ENCODE data around the gene AHDC1.

Gene AHDC1

DNA sequence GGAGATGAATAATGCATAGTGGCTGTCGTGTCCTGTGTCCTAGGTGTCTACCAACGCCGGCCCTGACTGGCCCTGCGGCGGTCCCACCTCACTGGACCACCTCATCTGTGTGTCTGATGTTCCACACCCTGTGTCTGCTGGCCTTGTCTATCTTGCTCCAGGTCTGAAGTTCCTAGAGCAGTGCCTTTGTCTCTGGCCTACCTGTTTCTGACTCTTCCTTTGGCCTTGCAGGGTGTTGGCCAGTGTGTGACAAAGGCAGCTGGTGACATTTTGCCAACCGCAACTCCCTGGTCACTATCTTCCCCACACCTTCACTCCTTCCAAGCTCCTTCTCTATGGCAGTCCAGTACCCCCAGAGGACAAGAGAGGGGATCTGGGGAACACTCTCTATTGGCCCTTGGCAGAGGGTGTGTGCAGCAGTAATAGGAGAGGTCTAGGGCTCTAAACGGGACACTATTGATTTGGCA is 1.4 kb upstream of the AHDC1 start:
- H3K4me3 ChIP-seq (replicated peaks in 1 of 2; ENCODE audit: low read depth in 2 of 2, low read length in 2 of 2): no peak overlapping the region
- TF ChIP-seq, protein P1, sequence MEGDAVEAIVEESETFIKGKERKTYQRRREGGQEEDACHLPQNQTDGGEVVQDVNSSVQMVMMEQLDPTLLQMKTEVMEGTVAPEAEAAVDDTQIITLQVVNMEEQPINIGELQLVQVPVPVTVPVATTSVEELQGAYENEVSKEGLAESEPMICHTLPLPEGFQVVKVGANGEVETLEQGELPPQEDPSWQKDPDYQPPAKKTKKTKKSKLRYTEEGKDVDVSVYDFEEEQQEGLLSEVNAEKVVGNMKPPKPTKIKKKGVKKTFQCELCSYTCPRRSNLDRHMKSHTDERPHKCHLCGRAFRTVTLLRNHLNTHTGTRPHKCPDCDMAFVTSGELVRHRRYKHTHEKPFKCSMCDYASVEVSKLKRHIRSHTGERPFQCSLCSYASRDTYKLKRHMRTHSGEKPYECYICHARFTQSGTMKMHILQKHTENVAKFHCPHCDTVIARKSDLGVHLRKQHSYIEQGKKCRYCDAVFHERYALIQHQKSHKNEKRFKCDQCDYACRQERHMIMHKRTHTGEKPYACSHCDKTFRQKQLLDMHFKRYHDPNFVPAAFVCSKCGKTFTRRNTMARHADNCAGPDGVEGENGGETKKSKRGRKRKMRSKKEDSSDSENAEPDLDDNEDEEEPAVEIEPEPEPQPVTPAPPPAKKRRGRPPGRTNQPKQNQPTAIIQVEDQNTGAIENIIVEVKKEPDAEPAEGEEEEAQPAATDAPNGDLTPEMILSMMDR (IDR thresholded peaks at IDR 0.05; ENCODE audit: low read depth, low read length): no peak
- DNase-seq (ENCODE audit: low read depth in 2 of 2): no peak

DNA sequence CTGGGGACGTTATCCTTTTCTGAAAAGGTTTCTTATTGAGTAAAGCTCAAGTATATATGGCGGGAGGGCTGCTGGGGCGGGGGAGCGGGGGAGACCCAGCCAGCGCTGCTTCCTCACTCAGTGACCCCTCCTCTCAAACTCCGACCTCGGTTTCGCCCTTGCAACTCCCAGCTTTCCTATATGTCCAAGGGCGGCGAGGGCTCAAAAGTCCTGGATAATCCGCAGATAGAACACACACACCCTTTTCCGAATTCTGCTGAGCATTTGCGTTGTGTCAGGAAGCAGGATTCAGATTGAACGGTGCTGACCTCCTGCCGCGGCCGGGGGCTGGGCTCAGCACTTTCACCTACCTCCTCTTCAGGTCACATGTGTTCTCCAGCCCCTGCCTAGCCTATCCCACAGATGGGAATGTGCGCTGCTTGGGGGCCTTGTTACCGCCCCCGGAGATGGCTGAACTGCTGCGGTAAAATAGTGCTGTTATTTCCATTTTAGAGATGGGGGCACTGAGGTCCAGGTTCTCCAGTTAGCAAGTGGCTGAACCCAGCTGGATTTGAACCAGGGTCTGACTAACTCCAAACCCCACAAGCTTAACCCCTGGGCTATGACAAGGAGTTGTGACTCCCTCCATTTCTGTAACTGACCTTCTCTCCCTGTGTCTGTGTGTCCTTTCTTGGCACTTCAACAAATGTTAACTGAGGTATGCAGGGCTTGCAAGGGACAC is 795 bp upstream of the AHDC1 start:
- no peak for DNase-seq (ENCODE audit: low read depth in 2 of 2)
- peak overlapping the region; percentile 86 to 90 for H3K4me3 ChIP-seq (replicated peaks in 1 of 2; ENCODE audit: low read depth in 2 of 2, low read length in 2 of 2)

DNA sequence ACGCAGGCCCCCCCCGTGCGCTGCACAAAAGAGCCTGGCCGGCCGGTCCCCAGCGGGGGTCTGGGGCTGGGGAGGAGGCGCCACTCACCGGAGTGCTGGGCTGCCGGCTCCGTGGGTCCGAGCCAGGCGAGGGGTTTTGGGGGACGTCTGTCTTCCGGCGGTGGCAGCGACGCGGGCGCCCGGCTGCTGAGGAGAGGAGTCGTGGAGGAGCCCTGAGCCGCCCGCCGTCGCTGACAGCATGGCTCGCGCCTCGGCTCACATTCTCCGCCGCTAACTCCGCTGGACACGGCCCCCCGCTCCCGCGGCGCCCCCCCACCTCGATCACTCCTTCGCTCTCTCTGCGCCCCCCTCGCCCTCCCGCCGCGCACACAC is 649 bp downstream of the AHDC1 start:
- TF ChIP-seq, protein P1 (IDR thresholded peaks at IDR 0.05; ENCODE audit: low read depth, low read length): no peak
- peak overlapping the region; percentile 86 to 90 for H3K4me3 ChIP-seq (replicated peaks in 1 of 2; ENCODE audit: low read depth in 2 of 2, low read length in 2 of 2)
- DNase-seq (ENCODE audit: low read depth in 2 of 2): no peak

More for the DNA sequence above, 795 bp upstream of the AHDC1 start:
- TF ChIP-seq, protein P1 (IDR thresholded peaks at IDR 0.05; ENCODE audit: low read depth, low read length): no peak

DNA sequence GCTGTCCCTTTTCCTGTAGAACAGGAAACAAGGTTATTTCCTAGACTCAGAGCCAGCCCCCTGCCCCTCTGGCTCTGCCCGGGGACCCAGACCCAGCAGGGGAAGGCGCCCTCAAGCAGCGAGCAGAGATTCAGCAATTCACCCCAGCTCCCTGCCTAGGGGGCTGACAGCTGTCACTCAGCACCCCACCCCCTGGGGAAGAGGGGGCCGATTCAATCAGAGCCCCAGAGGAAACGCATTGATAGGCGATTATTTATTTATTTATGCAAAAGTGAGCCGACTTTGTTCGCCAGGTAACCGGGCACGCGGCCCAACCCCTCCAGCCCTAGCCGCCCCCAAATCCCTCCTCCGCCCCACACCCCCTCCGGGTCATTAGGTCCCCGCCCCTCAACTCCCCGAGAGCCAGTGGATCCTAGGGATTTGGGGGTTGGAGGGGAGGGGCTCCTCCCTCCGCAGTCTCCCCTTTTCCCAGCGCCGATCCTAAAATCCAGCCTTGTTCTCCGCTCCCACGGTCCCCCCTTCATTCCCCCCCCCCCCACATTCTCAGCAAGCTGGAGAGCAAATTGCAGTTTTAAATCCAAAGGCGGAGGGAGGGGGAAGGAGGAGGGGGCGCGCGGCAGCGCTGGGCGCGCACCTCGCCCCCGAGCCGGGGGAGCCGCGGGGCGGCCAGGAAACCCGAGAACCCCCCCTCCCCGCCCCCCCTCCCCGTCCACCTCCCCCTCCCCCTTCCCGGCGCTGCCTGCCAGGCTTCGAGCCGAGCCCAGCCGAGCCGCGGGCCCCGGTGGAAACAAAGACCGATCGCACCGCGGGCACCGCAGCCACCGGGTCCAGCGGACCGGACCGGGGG is 1.3 kb downstream of the AHDC1 start:
- DNase-seq (ENCODE audit: low read depth in 2 of 2): peak in 1 of 2 donors; percentile 58
- H3K4me3 ChIP-seq (replicated peaks in 1 of 2; ENCODE audit: low read depth in 2 of 2, low read length in 2 of 2): peak overlapping the region; percentile 86 to 90
- TF ChIP-seq, protein P1 (IDR thresholded peaks at IDR 0.05; ENCODE audit: low read depth, low read length): no peak

DNA sequence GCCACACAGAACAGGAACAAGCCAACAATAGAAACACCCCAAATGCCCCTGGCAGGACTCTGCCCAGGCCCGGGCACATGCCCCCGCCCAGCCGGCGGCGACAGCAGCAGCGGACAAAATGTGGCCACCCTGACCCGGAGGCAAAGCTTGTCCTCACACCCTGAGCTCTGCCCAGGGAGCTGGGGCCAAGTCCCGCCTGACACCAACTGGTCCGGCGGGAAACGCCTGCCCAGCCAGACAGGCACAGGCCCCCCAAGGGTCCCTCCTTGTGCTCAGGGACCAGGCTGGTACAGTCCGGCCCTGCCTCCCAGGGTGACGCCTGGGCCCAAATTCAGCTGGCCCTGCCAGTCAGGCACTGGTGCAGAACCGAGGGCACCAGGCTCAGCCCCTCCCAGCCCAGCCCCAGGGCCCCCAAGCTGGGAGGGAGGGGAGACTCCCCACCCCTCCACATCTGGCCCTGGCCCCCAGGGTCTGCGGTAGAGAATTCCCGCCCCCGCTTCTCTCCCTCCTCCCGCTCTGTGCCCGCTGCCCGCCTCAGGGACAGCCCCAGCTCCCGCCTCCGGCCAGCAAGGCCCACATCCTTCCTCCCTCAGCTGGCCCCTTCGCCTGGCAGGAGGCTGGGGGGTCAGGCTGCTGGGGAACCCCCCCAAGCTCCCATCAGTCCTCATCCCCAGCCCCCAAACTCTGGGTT is 2.0 kb downstream of the AHDC1 start:
- no peak for DNase-seq (ENCODE audit: low read depth in 2 of 2)
- TF ChIP-seq, protein P1 (IDR thresholded peaks at IDR 0.05; ENCODE audit: low read depth, low read length): no peak
- peak overlapping the region; percentile 86 to 90 for H3K4me3 ChIP-seq (replicated peaks in 1 of 2; ENCODE audit: low read depth in 2 of 2, low read length in 2 of 2)

DNA sequence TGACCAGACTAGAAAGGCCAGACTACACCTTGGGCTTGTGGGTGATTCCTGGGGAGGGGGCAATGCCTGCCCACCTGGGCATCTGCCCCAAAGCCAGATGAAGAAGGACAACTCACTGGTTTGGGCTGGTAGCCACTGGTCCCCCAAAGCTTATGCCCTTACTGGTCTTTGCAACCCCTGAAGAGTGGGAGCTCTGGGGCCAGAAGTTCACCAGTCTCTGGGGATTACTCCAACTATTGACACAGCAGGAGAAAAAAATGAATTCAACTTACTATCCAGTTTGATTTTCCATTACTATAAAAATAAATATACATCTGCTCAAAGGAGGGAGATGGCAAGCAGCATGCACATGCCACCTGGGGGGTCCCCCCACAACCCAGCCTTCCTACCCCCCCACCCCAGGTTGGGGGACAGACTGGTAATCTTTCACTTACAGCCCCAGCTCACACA is 2.6 kb downstream of the AHDC1 start:
- peak overlapping the region; percentile 86 to 90 for H3K4me3 ChIP-seq (replicated peaks in 1 of 2; ENCODE audit: low read depth in 2 of 2, low read length in 2 of 2)

More for the DNA sequence above, 2.6 kb downstream of the AHDC1 start:
- TF ChIP-seq, protein P1 (IDR thresholded peaks at IDR 0.05; ENCODE audit: low read depth, low read length): no peak
- DNase-seq (ENCODE audit: low read depth in 2 of 2): no peak

Measured in cardiac fibroblast (primary cell).